GM21529 (cell line): ENCODE measurements around the gene MOSPD3.
"Not testable (repeated sequence)": the region's sequence is repeated elsewhere in the genome, so short reads cannot be mapped to it uniquely, and the experiment has no call there.

ENCODE experiments used
- ATAC-seq: cut with Tn5 transposase; IDR thresholded peaks from one replicate; pipeline ENCODE4 v1.9.1; 2021; ENCODE audit not compliant: unreplicated experiment

The MOSPD3 gene

GRCh38 chr7:100611983-100612729 lies at the start of gene MOSPD3:
TSS of gene MOSPD3 (plus strand) at chr7:100612540. CDS start at chr7:100612792, 252 bp downstream.
- peak; percentile 89 for ATAC-seq

- ATAC-seq, result no peak
Observed at GRCh38 chr7:100563100-100563564, 49.2 kb upstream of the MOSPD3 start.

DNA sequence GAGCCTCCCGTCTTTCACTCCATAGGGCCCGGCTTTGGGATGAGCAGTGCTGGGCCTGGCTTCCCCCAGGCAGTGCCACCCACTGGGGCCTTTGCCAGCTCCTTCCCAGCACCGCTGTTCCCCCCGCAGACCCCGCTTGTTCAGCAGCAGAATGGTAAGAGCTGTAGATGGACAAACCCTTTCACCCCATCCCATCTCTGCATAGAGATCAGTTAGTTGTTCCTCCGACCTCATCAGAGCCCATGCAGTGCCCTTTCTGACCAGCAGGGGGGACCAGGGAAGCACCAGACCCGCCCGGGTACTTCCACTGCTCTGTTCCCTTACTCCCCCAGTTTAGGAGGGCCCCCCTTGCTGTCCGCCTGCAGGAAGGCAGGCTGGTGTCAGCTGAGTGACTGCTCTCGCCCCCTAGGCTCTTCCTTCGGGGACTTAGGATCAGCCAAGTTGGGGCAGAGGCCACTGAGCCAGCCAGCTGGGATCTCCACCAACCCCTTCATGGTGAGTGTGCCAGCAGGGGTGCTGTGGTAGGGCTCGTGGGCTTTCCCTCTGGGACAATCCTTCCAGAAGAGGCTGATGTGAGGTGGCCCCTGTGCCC lies 48.4 kb upstream of the MOSPD3 start:
- ATAC-seq, result no peak

GRCh38 chr7:100564405-100564804 lies 47.9 kb upstream of the MOSPD3 start:
- ATAC-seq, result not testable (repeated sequence)

DNA sequence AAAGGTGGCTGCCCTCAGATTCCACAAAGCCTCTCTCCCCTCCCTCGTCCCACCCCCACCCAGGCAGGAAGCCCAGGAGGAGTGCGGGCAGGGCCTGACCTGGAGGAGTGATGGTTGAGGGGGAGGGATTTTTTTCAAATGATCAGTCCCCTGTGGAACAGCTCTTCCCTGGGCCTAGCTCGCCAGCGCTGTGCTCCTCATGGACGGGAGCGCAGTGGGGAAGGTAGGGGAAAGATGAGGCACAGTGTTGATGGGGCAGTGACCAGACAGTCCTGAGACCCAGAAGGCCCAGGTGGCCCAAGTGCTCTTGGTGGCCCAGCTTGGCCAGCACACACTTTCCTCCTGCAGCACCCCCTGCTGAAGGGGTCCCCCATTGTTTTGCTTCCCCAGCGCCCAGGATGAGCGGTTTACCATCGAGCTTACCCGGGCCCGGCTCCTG lies 47.2 kb upstream of the MOSPD3 start:
- ATAC-seq, result no peak

- ATAC-seq, result no peak
Observed at GRCh38 chr7:100566018-100566531, 46.3 kb upstream of the MOSPD3 start.

GRCh38 chr7:100567031-100567730 lies 45.2 kb upstream of the MOSPD3 start:
- no peak for ATAC-seq

- ATAC-seq, result no peak
Observed at GRCh38 chr7:100567751-100568175, 44.6 kb upstream of the MOSPD3 start.

GRCh38 chr7:100568176-100568895 lies 44.0 kb upstream of the MOSPD3 start:
- ATAC-seq, result no peak

GRCh38 chr7:100568896-100569844 lies 43.2 kb upstream of the MOSPD3 start:
- ATAC-seq, result peak; percentile 44

GRCh38 chr7:100570954-100571828 lies 41.1 kb upstream of the MOSPD3 start:
- no peak for ATAC-seq

GRCh38 chr7:100571829-100572116 lies 40.6 kb upstream of the MOSPD3 start:
- no peak for ATAC-seq

- ATAC-seq, result no peak
Observed at GRCh38 chr7:100572281-100572948, 39.9 kb upstream of the MOSPD3 start.

- ATAC-seq, result no peak
Observed at GRCh38 chr7:100572949-100573675, 39.2 kb upstream of the MOSPD3 start.

- no peak for ATAC-seq
Observed at GRCh38 chr7:100573691-100574361, 38.5 kb upstream of the MOSPD3 start, which contains the start of gene SAP25. TSS of gene SAP25 (minus strand) at chr7:100573900. CDS start at chr7:100573742, 158 bp downstream.

- ATAC-seq, result no peak
Observed at GRCh38 chr7:100574362-100575205, 37.8 kb upstream of the MOSPD3 start.
